Spleen (tissue), 7 donors: ENCODE measurements around the gene MINDY4.

Experiments used
- CTCF ChIP-seq, 11 experiments: fragments of 200-600 bp in 7 of 11; fragments of 450-650 bp in 4 of 11; sonication (generic) in 4 of 11; IDR thresholded peaks in 8 of 11; conservative IDR thresholded peaks in 3 of 11; 1 replicate in 7 of 11; 2 replicates in 4 of 11; pipeline versions ENCODE4 v1.4.0 to v1.8.0; 2016 to 2021; ENCODE audit warnings: antibody characterized with exemption in 11 of 11, inconsistent platforms in 4 of 11, mild to moderate bottlenecking in 1 of 11
- POLR2A ChIP-seq, 3 donors: fragments of 450-650 bp; IDR thresholded peaks; one replicate each; pipeline ENCODE4 v1.5.1; 2017; ENCODE audit warnings: antibody characterized with exemption in 3 of 3, mild to moderate bottlenecking in 1 of 3
- POLR2AphosphoS5 ChIP-seq, 3 donors: sonication (generic); formaldehyde crosslinking; IDR thresholded peaks; one replicate each; pipeline ENCODE4 v1.5.1; 2017; ENCODE audit warnings: antibody characterized with exemption in 3 of 3
- donor health status: DM: no; HTN: no; CAD: no; lungs with moderate emphysema.
- donor health status: DM: no; HTN: no; CAD: no.
- donor health status: DM: no; HTN: no; CAD: no.

GRCh38 chr7:30785786-30786185, 14.6 kb downstream of the MINDY4 start:
- TF ChIP-seq POLR2A (IDR thresholded peaks at IDR 0.05) = no peak
- TF ChIP-seq CTCF (IDR thresholded peaks at IDR 0.05 in 8 of 11, conservative IDR thresholded peaks at IDR 0.05 in 3 of 11) = no peak
- no peak for TF ChIP-seq POLR2AphosphoS5 (IDR thresholded peaks at IDR 0.05)
